H9 (cell line): Measurements from ENCODE around the gene HMCN1. TPM values are rescaled to one million over a fixed set of nuclear protein-coding genes. Genes with fewer than 3 reads are reported as not detected.

Source experiments
- DNase-seq: peaks from one replicate; pipeline ENCODE4 v3.0.0-alpha.2; 2017
- H2AFZ ChIP-seq: one replicate; pipeline ENCODE4 v1.6.1; 2013; ENCODE audit warnings: mild to moderate bottlenecking, low read length, control low read depth, moderate library complexity
- H2AK5ac ChIP-seq: 2 replicates; pipeline ENCODE4 v1.6.1; 2013; ENCODE audit warnings: low read length, control low read depth, mixed read lengths; ENCODE audit not compliant: insufficient read length
- H2BK120ac ChIP-seq: one replicate; pipeline ENCODE4 v1.6.1; 2013; ENCODE audit warnings: low read depth, mild to moderate bottlenecking, low read length, control low read depth, inconsistent platforms; ENCODE audit not compliant: poor library complexity, severe bottlenecking
- H2BK12ac ChIP-seq: 2 replicates; pipeline ENCODE4 v1.6.1; 2013; ENCODE audit warnings: low read length, control low read depth, mixed read lengths, low read depth; ENCODE audit not compliant: insufficient read length
- H2BK15ac ChIP-seq: 2 replicates; pipeline ENCODE4 v1.6.1; 2013; ENCODE audit warnings: low read depth, low read length, control low read depth
- H2BK20ac ChIP-seq: one replicate; pipeline ENCODE4 v1.6.1; 2013; ENCODE audit warnings: low read depth, mild to moderate bottlenecking, low read length, control low read depth, inconsistent platforms; ENCODE audit not compliant: poor library complexity, severe bottlenecking
- H2BK5ac ChIP-seq: 2 replicates; pipeline ENCODE4 v1.6.1; 2013; ENCODE audit warnings: low read length, control low read depth, mixed read lengths; ENCODE audit not compliant: insufficient read length
- H3K14ac ChIP-seq: 2 replicates; pipeline ENCODE4 v1.6.1; 2013; ENCODE audit warnings: low read length, control low read depth; ENCODE audit not compliant: insufficient read depth
- H3K18ac ChIP-seq: 2 replicates; pipeline ENCODE4 v1.6.1; 2013; ENCODE audit warnings: low read depth, mild to moderate bottlenecking, mixed read lengths, low read length, control low read depth; ENCODE audit not compliant: insufficient read length
- H3K23ac ChIP-seq: 2 replicates; pipeline ENCODE4 v1.6.1; 2013; ENCODE audit warnings: low read length, control low read depth, mixed read lengths, low read depth; ENCODE audit not compliant: insufficient read length
- H3K23me2 ChIP-seq: 2 replicates; pipeline ENCODE4 v1.6.1; 2013; ENCODE audit warnings: low read depth, mild to moderate bottlenecking, mixed read lengths, low read length, control low read depth; ENCODE audit not compliant: insufficient read length, poor library complexity, severe bottlenecking
- H3K27ac ChIP-seq: 2 replicates; pipeline ENCODE4 v1.5.1; 2013; ENCODE audit warnings: low read length, control low read depth, mixed read lengths, low read depth; ENCODE audit not compliant: insufficient read length
- H3K27me3 ChIP-seq: 2 replicates; pipeline ENCODE4 v1.6.1; 2013; ENCODE audit warnings: low read length, control low read depth, inconsistent platforms; ENCODE audit not compliant: insufficient read depth
- H3K4ac ChIP-seq: 2 replicates; pipeline ENCODE4 v1.6.1; 2013; ENCODE audit warnings: low read depth, mild to moderate bottlenecking, control low read depth, inconsistent platforms, low read length, moderate library complexity
- H3K4me1 ChIP-seq: 2 replicates; pipeline ENCODE4 v1.6.1; 2013; ENCODE audit warnings: low read length, control low read depth, inconsistent platforms; ENCODE audit not compliant: insufficient read depth
- H3K4me2 ChIP-seq: 2 replicates; pipeline ENCODE4 v1.6.1; 2013; ENCODE audit warnings: low read length, control low read depth, mixed read lengths; ENCODE audit not compliant: insufficient read length, insufficient read depth
- H3K56ac ChIP-seq: 2 replicates; pipeline ENCODE4 v1.6.1; 2013; ENCODE audit warnings: low read depth, mild to moderate bottlenecking, mixed read lengths, low read length, control low read depth; ENCODE audit not compliant: insufficient read length
- H3K79me1 ChIP-seq: 2 replicates; pipeline ENCODE4 v1.6.1; 2013; ENCODE audit warnings: low read depth, mild to moderate bottlenecking, moderate library complexity, low read length, control low read depth, inconsistent platforms; ENCODE audit not compliant: insufficient read depth, poor library complexity, severe bottlenecking
- H3K79me2 ChIP-seq: 2 replicates; pipeline ENCODE4 v1.6.1; 2013; ENCODE audit warnings: low read length, control low read depth, inconsistent platforms; ENCODE audit not compliant: insufficient read depth
- H3K9ac ChIP-seq: 2 replicates; pipeline ENCODE4 v1.6.1; 2013; ENCODE audit warnings: low read length, control low read depth, mixed read lengths; ENCODE audit not compliant: insufficient read length; ENCODE audit errors: extremely low read depth
- H3K9me3 ChIP-seq: one replicate; pipeline ENCODE4 v1.6.1; 2013; ENCODE audit warnings: low read depth, low read length, inconsistent platforms; ENCODE audit not compliant: control insufficient read depth
- H3T11ph ChIP-seq: one replicate; pipeline ENCODE4 v1.6.1; 2013; ENCODE audit warnings: mild to moderate bottlenecking, low read length, control low read depth, inconsistent platforms
- H4K20me1 ChIP-seq: one replicate; pipeline ENCODE4 v1.6.1; 2013; ENCODE audit not compliant: control insufficient read depth, insufficient read length, insufficient read depth
- H4K5ac ChIP-seq: 2 replicates; pipeline ENCODE4 v1.6.1; 2013; ENCODE audit warnings: low read depth, mild to moderate bottlenecking, mixed read lengths, low read length, control low read depth; ENCODE audit not compliant: insufficient read length
- H4K8ac ChIP-seq: replicated peaks from 2 replicates; pipeline ENCODE4 v1.6.1; 2013; ENCODE audit warnings: low read length, control low read depth, mixed read lengths, low read depth; ENCODE audit not compliant: insufficient read length
- H4K91ac ChIP-seq: 2 replicates; pipeline ENCODE4 v1.6.1; 2013; ENCODE audit warnings: low read depth, mild to moderate bottlenecking, moderate library complexity, mixed read lengths, low read length, control low read depth; ENCODE audit not compliant: insufficient read length
- H3K27ac Mint-ChIP-seq, 3 experiments: 2 replicates in 2 of 3; 3 replicates in 1 of 3; pipeline ENCODE4 v1.8.0; 2020 to 2021; ENCODE audit warnings: mixed read lengths in 3 of 3, mild to moderate bottlenecking in 1 of 3, moderate library complexity in 1 of 3
- H3K27me3 Mint-ChIP-seq: 2 replicates; pipeline ENCODE4 v1.8.0; 2021; ENCODE audit warnings: low read depth, mild to moderate bottlenecking, moderate library complexity, mixed read lengths
- H3K36me3 Mint-ChIP-seq, 3 experiments: 2 replicates in 2 of 3; 3 replicates in 1 of 3; pipeline ENCODE4 v1.8.0; 2020 to 2021; ENCODE audit warnings: low read depth in 3 of 3, mixed read lengths in 3 of 3; ENCODE audit not compliant: insufficient read depth in 1 of 3
- H3K4me1 Mint-ChIP-seq, 2 experiments: 2 replicates each; pipeline ENCODE4 v1.8.0; 2020; ENCODE audit warnings: mixed read lengths in 2 of 2
- H3K4me3 Mint-ChIP-seq, 2 experiments: 2 replicates in 1 of 2; 3 replicates in 1 of 2; pipeline ENCODE4 v1.8.0; 2020 to 2021; ENCODE audit warnings: mild to moderate bottlenecking in 2 of 2, mixed read lengths in 2 of 2, moderate library complexity in 1 of 2
- H3K9me3 Mint-ChIP-seq, 2 experiments: 2 replicates in 1 of 2; 3 replicates in 1 of 2; pipeline ENCODE4 v1.8.0; 2020; ENCODE audit warnings: mild to moderate bottlenecking in 2 of 2, mixed read lengths in 2 of 2, moderate library complexity in 1 of 2
- total RNA-seq: library from RNA; stranded (reverse); gene quantifications from 2 replicates; pipeline ENCODE4 v1.2.1, GENCODE V29; 2021
- TF ChIP-seq, protein P1 (sequence below): fragments of 200-600 bp; sonication (generic); conservative IDR thresholded peaks from 3 replicates; pipeline ENCODE4 v1.8.0; 2021; ENCODE audit warnings: antibody characterized with exemption, mild to moderate bottlenecking

The HMCN1 gene
- total RNA-seq, 1 experiment from 2014 or later: 3.3 TPM

DNA sequence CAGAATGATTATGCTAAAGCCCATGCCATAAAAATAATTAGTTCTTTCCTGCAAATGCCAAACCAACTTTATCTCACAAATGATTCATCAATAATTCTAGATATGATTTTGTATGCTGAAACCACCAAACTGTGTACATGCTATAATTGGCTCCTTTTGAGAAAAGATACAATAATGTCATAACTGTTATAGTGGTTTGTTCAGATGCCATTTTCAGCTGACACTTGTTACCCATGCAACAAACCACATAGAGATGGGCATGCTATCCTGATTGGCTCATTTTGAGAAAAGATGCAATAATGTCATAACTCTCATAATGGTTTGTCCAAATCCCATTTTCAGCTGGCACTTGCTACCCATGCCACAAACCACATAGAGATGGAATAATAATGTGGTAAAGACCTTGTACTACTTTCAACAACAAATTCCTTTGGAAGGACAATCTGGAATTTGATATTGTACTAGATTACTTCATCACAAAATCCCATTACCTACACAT lies 357.1 kb downstream of the HMCN1 start:
- H3K18ac ChIP-seq: no peak overlapping the region
- no peak overlapping the region for H2BK12ac ChIP-seq
- Mint-ChIP-seq H3K27ac (no peak overlapping the region), H3K4me3 (no peak overlapping the region), H3K36me3 (no peaks in the 10 kb centered on the region), H3K9me3 (no peaks in the 10 kb centered on the region), H3K4me1 (peaks cover 3 to 6% of the 10 kb centered on the region in 2 experiments; a peak in 2 of 4 replicates), H3K27me3 (no peaks in the 10 kb centered on the region)
- H4K8ac ChIP-seq: no peak overlapping the region
- H3K23me2 ChIP-seq: no peaks in the 10 kb centered on the region
- no peak overlapping the region for H4K5ac ChIP-seq
- H4K20me1 ChIP-seq: no peaks in the 10 kb centered on the region
- H3K79me2 ChIP-seq: no peaks in the 10 kb centered on the region
- H2AK5ac ChIP-seq: no peak overlapping the region
- H4K91ac ChIP-seq: no peak overlapping the region
- no peak overlapping the region for H2BK120ac ChIP-seq
- no peak overlapping the region for H3K4ac ChIP-seq
- no peak overlapping the region for H3K27ac ChIP-seq
- H2BK20ac ChIP-seq: no peak overlapping the region
- H3T11ph ChIP-seq: no peak overlapping the region
- no peak overlapping the region for H2AFZ ChIP-seq
- no peak overlapping the region for H3K9ac ChIP-seq
- H3K4me2 ChIP-seq: no peak overlapping the region
- no peaks in the 10 kb centered on the region; the same call in 1 of the 2 replicates for H3K4me1 ChIP-seq
- TF ChIP-seq, protein P1, sequence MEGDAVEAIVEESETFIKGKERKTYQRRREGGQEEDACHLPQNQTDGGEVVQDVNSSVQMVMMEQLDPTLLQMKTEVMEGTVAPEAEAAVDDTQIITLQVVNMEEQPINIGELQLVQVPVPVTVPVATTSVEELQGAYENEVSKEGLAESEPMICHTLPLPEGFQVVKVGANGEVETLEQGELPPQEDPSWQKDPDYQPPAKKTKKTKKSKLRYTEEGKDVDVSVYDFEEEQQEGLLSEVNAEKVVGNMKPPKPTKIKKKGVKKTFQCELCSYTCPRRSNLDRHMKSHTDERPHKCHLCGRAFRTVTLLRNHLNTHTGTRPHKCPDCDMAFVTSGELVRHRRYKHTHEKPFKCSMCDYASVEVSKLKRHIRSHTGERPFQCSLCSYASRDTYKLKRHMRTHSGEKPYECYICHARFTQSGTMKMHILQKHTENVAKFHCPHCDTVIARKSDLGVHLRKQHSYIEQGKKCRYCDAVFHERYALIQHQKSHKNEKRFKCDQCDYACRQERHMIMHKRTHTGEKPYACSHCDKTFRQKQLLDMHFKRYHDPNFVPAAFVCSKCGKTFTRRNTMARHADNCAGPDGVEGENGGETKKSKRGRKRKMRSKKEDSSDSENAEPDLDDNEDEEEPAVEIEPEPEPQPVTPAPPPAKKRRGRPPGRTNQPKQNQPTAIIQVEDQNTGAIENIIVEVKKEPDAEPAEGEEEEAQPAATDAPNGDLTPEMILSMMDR: no peak
- no peak overlapping the region for H2BK5ac ChIP-seq
- H3K23ac ChIP-seq: no peak overlapping the region
- no peaks in the 10 kb centered on the region for H3K79me1 ChIP-seq
- no peak for DNase-seq
- no peaks in the 10 kb centered on the region for H3K9me3 ChIP-seq
- no peaks in the 10 kb centered on the region for H3K27me3 ChIP-seq
- no peak overlapping the region for H3K14ac ChIP-seq
- no peak overlapping the region for H2BK15ac ChIP-seq
- no peak overlapping the region for H3K56ac ChIP-seq
